ENCODE data around the gene CCDC186.

The CCDC186 gene

GRCh38 chr10:114077815-114078219, 96.2 kb downstream of the CCDC186 start:
- H3K9me3 ChIP-seq: peaks cover 8% of the 10 kb centered on the region; the same call in 1 of the 2 replicates
- no peak overlapping the region for H3K9ac ChIP-seq
- no peaks in the 10 kb centered on the region for H3K36me3 ChIP-seq
- no peaks in the 10 kb centered on the region for H3K27me3 ChIP-seq
- no peak overlapping the region for H3K4me3 ChIP-seq
- TF ChIP-seq Cebpa-rat (IDR thresholded peaks at IDR 0.05): no peak
- no peaks in the 10 kb centered on the region for H4K20me1 ChIP-seq
- H3K4me2 ChIP-seq: 0 out of 2 replicates have a peak overlapping the region, but pooled peaks have one; percentile 4
- H3K4me1 ChIP-seq: peaks cover 44% of the 10 kb centered on the region
- H3K27ac ChIP-seq: no peak overlapping the region

- Histone ChIP-seq H3K9me3 (peaks cover 8% of the 10 kb centered on the region; the same call in 1 of the 2 replicates), H3K4me3 (no peak overlapping the region), H3K4me2 (0 out of 2 replicates have a peak overlapping the region, but pooled peaks have one; percentile 4), H3K36me3 (no peaks in the 10 kb centered on the region), H3K4me1 (peaks cover 48% of the 10 kb centered on the region), H3K27ac (no peak overlapping the region), H3K27me3 (no peaks in the 10 kb centered on the region), H3K9ac (no peak overlapping the region), H4K20me1 (no peaks in the 10 kb centered on the region)
- no peak for TF ChIP-seq Cebpa-rat (IDR thresholded peaks at IDR 0.05)
Observed at GRCh38 chr10:114077347-114077746, 96.7 kb downstream of the CCDC186 start.

DNA sequence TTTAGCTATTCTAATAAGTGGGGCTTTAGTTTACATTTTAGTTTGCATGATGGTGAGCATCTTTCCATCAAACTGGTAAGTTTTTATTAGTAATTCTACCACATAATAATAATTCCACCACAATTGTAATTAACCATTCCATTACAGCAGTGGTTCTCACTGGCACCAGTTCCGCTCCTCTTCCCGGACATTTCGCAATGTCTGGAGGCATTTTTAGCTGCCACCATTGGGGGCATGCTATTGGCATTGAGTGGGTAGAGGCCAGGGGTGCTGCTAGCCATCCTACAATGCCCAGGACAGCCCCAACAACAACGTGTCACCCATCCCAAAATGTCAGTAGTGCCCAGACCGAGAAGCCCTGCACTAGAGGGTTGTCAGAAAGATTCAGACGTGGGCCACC, 98.9 kb downstream of the CCDC186 start:
- H3K36me3 ChIP-seq: no peaks in the 10 kb centered on the region
- peak; percentile 75; the same call in 1 of the 2 replicates for TF ChIP-seq Cebpa-rat (IDR thresholded peaks at IDR 0.05)
- no peak overlapping the region for H3K4me3 ChIP-seq
- H3K9ac ChIP-seq: no peak overlapping the region
- no peak overlapping the region for H3K4me2 ChIP-seq
- H4K20me1 ChIP-seq: no peaks in the 10 kb centered on the region
- no peaks in the 10 kb centered on the region for H3K27me3 ChIP-seq
- no peak overlapping the region for H3K27ac ChIP-seq
- peaks cover 71% of the 10 kb centered on the region for H3K4me1 ChIP-seq
- peaks cover 8% of the 10 kb centered on the region; the same call in 1 of the 2 replicates for H3K9me3 ChIP-seq

- Histone ChIP-seq H3K27me3 (no peaks in the 10 kb centered on the region), H3K4me1 (peaks cover 77% of the 10 kb centered on the region), H3K9ac (no peak overlapping the region), H3K27ac (peak overlapping the region; percentile 32; the same call in 1 of the 2 replicates), H4K20me1 (no peaks in the 10 kb centered on the region), H3K4me3 (no peak overlapping the region; the same call in 1 of the 2 replicates), H3K9me3 (peaks cover 8% of the 10 kb centered on the region; the same call in 1 of the 2 replicates), H3K4me2 (peak overlapping the region; percentile 74), H3K36me3 (no peaks in the 10 kb centered on the region)
- TF ChIP-seq Cebpa-rat (IDR thresholded peaks at IDR 0.05): no peak
Observed at GRCh38 chr10:114073395-114074186, 100.4 kb downstream of the CCDC186 start.

DNA sequence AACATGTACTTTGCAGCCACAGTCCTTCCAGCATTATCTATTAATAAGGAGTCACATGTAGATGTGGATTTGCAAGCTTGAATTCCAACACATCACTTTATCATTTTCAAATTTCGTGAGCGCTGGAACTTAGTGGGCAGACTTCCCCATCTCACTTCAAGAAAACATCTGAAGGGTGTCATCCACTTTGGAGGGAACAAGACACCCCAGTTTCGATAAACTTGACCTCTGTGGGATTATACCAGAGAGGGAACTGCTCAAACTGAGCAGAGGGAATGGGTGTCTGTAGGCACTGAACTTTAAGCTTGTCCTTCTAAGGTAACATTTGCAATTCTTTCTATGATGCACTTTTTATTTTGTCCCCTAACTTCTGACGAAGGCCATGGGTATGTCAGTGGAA, 102.8 kb downstream of the CCDC186 start:
- H3K9ac ChIP-seq: no peak overlapping the region
- H4K20me1 ChIP-seq: no peaks in the 10 kb centered on the region
- no peak overlapping the region for H3K4me3 ChIP-seq

More for the DNA sequence above, 102.8 kb downstream of the CCDC186 start:
- no peaks in the 10 kb centered on the region for H3K27me3 ChIP-seq
- peak overlapping the region; percentile 74; the same call in 1 of the 2 replicates for H3K4me2 ChIP-seq
- no peak overlapping the region for H3K27ac ChIP-seq
- TF ChIP-seq Cebpa-rat (IDR thresholded peaks at IDR 0.05): no peak
- peaks cover 90% of the 10 kb centered on the region for H3K4me1 ChIP-seq
- no peaks in the 10 kb centered on the region for H3K9me3 ChIP-seq
- H3K36me3 ChIP-seq: no peaks in the 10 kb centered on the region

Measured in BLaER1 (cell line).